ENCODE measurements around the gene CNOT9. TPM values are rescaled to one million over a fixed set of nuclear protein-coding genes. Genes with fewer than 3 reads are reported as not detected.
"Not testable (repeated sequence)": the region's sequence is repeated elsewhere in the genome, so short reads cannot be mapped to it uniquely, and the experiment has no call there.

CNOT9 gene
- total and polyA plus RNA-seq, 10 donors: 18.8 to 61.6 (median 46.4) TPM

DNA sequence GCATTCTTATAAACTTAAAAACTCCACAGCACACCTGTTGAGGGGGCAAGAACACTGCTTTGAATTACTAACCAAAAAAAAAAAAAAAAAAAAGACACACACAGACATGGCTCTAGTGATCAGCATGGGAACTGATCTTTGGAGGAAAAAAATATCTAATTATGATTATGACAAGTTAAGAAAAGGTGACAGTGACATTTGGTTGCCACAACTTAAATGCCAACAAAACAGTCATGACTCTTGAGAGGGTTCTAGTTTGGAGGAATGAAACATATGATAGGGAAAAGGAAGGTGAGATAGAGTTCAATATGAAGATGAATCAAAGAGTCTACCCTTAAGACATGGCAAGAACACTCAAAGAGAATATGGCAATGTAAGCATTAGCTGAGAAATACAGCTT lies 21.1 kb upstream of the CNOT9 start:
- no peaks in the 10 kb centered on the region for H3K9me3 ChIP-seq
- TF ChIP-seq POLR2AphosphoS5 (IDR thresholded peaks at IDR 0.05) (no peak), POLR2A (IDR thresholded peaks at IDR 0.05) (no peak)
- no peaks in the 10 kb centered on the region for H3K27me3 ChIP-seq (replicated peaks in 1 of 7)
- H3K4me3 ChIP-seq: no peak overlapping the region
- DNase-seq: no peak
- no peaks in the 10 kb centered on the region for H3K4me1 ChIP-seq
- H3K36me3 ChIP-seq: peaks cover 0 to 100% (median 80%) of the 10 kb centered on the region in 6 donors
- no peak overlapping the region for H3K27ac ChIP-seq
- intact Hi-C loops (cut with DNase I; ENCODE audit: low total_unique reads): no loop called here

DNA sequence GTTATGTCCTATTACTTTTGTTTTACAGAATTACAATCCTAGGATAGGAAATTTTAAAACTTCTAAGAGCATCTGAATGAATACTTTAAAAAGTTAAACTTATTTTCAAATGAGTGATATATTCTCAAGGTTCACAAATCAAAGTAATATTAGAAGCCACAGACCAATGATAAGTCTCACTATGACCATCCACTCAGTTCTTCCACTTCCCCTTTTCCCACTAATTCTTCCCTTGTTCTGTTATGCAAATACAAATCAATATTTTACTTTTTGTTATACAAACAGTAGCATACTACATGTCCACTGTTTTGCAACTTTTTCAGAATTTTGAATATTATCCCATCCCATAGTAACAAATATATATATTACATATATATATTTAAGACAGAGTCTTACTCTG lies 20.7 kb upstream of the CNOT9 start:
- TF ChIP-seq, protein P1, sequence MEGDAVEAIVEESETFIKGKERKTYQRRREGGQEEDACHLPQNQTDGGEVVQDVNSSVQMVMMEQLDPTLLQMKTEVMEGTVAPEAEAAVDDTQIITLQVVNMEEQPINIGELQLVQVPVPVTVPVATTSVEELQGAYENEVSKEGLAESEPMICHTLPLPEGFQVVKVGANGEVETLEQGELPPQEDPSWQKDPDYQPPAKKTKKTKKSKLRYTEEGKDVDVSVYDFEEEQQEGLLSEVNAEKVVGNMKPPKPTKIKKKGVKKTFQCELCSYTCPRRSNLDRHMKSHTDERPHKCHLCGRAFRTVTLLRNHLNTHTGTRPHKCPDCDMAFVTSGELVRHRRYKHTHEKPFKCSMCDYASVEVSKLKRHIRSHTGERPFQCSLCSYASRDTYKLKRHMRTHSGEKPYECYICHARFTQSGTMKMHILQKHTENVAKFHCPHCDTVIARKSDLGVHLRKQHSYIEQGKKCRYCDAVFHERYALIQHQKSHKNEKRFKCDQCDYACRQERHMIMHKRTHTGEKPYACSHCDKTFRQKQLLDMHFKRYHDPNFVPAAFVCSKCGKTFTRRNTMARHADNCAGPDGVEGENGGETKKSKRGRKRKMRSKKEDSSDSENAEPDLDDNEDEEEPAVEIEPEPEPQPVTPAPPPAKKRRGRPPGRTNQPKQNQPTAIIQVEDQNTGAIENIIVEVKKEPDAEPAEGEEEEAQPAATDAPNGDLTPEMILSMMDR (IDR thresholded peaks at IDR 0.05 in 8 of 11, conservative IDR thresholded peaks at IDR 0.05 in 3 of 11): no peak
- TF ChIP-seq POLR2A (IDR thresholded peaks at IDR 0.05): no peak
- H3K36me3 ChIP-seq: peaks cover 0 to 100% (median 80%) of the 10 kb centered on the region in 6 donors
- H3K27ac ChIP-seq: no peak overlapping the region
- intact Hi-C loops (cut with DNase I; ENCODE audit: low total_unique reads): no loop called here
- H3K27me3 ChIP-seq (replicated peaks in 1 of 7): no peaks in the 10 kb centered on the region
- H3K4me3 ChIP-seq: no peak overlapping the region
- DNase-seq: no peak
- no peaks in the 10 kb centered on the region for H3K4me1 ChIP-seq
- H3K9me3 ChIP-seq: no peaks in the 10 kb centered on the region

DNA sequence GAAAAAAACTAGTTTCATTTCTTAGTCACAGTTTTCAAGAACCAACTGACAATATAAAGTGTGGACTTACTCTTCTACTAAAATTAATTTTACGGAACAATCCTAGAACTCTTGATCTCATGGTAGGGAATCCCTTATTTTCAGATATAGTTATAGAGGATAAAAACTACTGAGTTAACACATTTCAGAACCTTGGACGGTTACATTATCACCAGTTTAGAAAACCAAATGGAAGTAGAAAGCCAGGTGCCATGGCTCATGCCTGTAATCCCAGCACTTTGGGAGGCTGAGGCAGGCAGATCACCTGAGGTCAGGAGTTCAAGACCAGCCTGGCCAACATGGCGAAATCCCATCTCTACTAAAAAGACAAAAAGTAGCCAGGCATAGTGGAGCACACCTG lies 14.4 kb upstream of the CNOT9 start:
- H3K36me3 ChIP-seq: peaks cover 0 to 96% (median 58%) of the 10 kb centered on the region in 6 donors
- H3K4me3 ChIP-seq, H3K27ac ChIP-seq: not testable (repeated sequence)

DNA sequence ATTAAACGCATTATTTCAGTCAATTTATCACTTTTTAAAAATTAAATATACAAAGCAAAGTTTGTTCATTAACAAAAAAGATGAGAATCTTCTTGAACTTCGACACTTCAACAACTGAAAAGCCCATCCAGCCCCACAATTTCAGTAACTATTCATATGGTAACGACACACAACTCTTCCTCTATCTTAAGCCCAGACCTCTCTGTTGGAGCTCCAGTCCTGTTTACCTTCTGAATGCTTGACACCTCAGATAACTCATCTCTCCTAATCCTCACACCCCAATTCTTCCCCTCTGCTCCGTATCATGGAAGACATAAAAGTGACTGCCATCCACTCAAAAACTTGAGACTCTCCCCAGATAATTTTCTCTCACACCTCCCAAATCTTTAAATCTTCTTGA lies 13.1 kb upstream of the CNOT9 start:
- no peak for TF ChIP-seq POLR2A (IDR thresholded peaks at IDR 0.05)
- TF ChIP-seq POLR2AphosphoS5 (IDR thresholded peaks at IDR 0.05): no peak
- TF ChIP-seq, protein P1 (IDR thresholded peaks at IDR 0.05 in 8 of 11, conservative IDR thresholded peaks at IDR 0.05 in 3 of 11): no peak
- Histone ChIP-seq H3K4me3 (no peak overlapping the region), H3K27ac (no peak overlapping the region), H3K4me1 (peaks cover 0 to 8% (median 5%) of the 10 kb centered on the region in 6 donors), H3K27me3 (replicated peaks in 1 of 7) (no peaks in the 10 kb centered on the region), H3K36me3 (peaks cover 0 to 96% (median 60%) of the 10 kb centered on the region in 6 donors), H3K9me3 (no peaks in the 10 kb centered on the region)
- intact Hi-C loops (cut with DNase I; ENCODE audit: low total_unique reads): no loop called here
- WGBS, 5 donors: 91 to 96% (median 92%) methylated on average over 4 of the region's 4 CpGs
- no peak for DNase-seq

More for the DNA sequence above, 14.4 kb upstream of the CNOT9 start:
- H3K27me3 ChIP-seq (replicated peaks in 1 of 7); intact Hi-C loops (cut with DNase I; ENCODE audit: low total_unique reads); H3K9me3 ChIP-seq; H3K4me1 ChIP-seq; DNase-seq: not testable (repeated sequence)
- 93 to 99% (median 97%) methylated on average over 3 of the region's 3 CpGs for WGBS, 5 donors

DNA sequence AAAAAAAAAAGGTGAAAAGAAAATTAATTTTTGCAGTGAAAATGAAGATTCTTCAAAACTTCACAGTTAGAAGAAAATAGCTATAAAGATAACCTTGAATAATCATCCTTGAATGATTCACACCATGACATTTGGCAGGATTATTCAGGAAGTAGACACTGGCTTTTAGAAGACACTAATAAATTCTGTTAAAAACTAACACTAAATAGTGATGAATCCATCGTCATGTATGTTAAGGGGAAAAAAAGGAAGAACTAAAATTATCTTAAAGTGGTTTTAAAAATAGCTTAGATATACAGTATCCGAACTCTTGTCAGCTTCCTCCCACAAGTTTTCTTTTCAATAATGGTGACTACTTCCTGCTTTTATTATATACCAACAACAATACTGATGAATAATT lies 10.7 kb upstream of the CNOT9 start:
- WGBS, 5 donors: 15 to 33% (median 23%) methylated on average over 2 of the region's 2 CpGs
- Histone ChIP-seq H3K27ac (peak overlapping the region in 5 of 8 donors; percentile 1 to 37 (median 18)), H3K9me3 (no peaks in the 10 kb centered on the region), H3K27me3 (replicated peaks in 1 of 7) (no peaks in the 10 kb centered on the region), H3K36me3 (peaks cover 0 to 96% (median 50%) of the 10 kb centered on the region in 6 donors), H3K4me3 (no peak overlapping the region), H3K4me1 (peaks cover 0 to 8% (median 5%) of the 10 kb centered on the region in 6 donors)
- DNase-seq: no peak
- TF ChIP-seq, protein P1 (IDR thresholded peaks at IDR 0.05 in 8 of 11, conservative IDR thresholded peaks at IDR 0.05 in 3 of 11): no peak
- no peak for TF ChIP-seq POLR2AphosphoS5 (IDR thresholded peaks at IDR 0.05)
- no peak for TF ChIP-seq POLR2A (IDR thresholded peaks at IDR 0.05)
- intact Hi-C loops (cut with DNase I; ENCODE audit: low total_unique reads): no loop called here

Measured in spleen (tissue), 11 donors.